GM12878 (cell line): Measurements from ENCODE around the gene ZBED1. TPM values are rescaled to one million over a fixed set of nuclear protein-coding genes. Genes with fewer than 3 reads are reported as not detected.
"Not testable (repeated sequence)": the region's sequence is repeated elsewhere in the genome, so short reads cannot be mapped to it uniquely, and the experiment has no call there.

Source experiments
- ATAC-seq: fragments of 200-7000 bp; cut with Tn5 transposase; 3 replicates; pipeline ENCODE4 v1.9.1; 2020; ENCODE audit warnings: mild to moderate bottlenecking, moderate library complexity
- BruUV-seq: library from RNA; stranded (reverse); fragments of 400-500 nt; replicated peaks from 2 replicates; lab custom pipeline; 2021; lab: Mats Ljungman, UMichigan
- CTCF ChIA-PET: fragments of 300-600 bp; sonication (Branson Sonifier 250); formaldehyde crosslinking; extraction: SDS; loops from one replicate; lab custom pipeline; 2021; ENCODE audit warnings: inconsistent platforms; lab: Yijun Ruan, JAX
- POLR2A ChIA-PET: fragments of 350-600 bp; formaldehyde crosslinking; extraction: SDS; loops from one replicate; lab custom pipeline; 2021; ENCODE audit warnings: inconsistent platforms; lab: Charles Lee
- RAD21 ChIA-PET: fragments of 300-600 bp; sonication (Branson Sonifier 250); formaldehyde crosslinking; loops from one replicate; lab custom pipeline; 2023; ENCODE audit warnings: antibody characterized with exemption; ENCODE audit not compliant: unreplicated experiment; lab: Charles Lee
- SMC1A ChIA-PET: fragments of 300-600 bp; sonication (Branson Sonifier 250); formaldehyde crosslinking; loops from one replicate; lab custom pipeline; 2023; ENCODE audit not compliant: unreplicated experiment, uncharacterized antibody; lab: Charles Lee
- DNase-seq: peaks from one replicate; pipeline ENCODE4 v3.0.0-alpha.2; 2011; ENCODE audit warnings: low read depth, low spot score
- FAIRE-seq: peaks from 3 replicates; lab custom pipeline; 2011; peaks lifted over from hg19 to GRCh38; lab: Jason Lieb, UNC
- H2AFZ ChIP-seq: 2 replicates; pipeline ENCODE4 v1.6.0; 2011; ENCODE audit warnings: low read depth, low read length, control low read depth; ENCODE audit not compliant: control insufficient read depth
- H3K27ac ChIP-seq: 2 replicates; pipeline ENCODE4 v1.5.1; 2011; ENCODE audit warnings: control low read depth; ENCODE audit not compliant: control insufficient read depth, insufficient read depth
- H3K27me3 ChIP-seq, 2 experiments: replicated peaks in 1 of 2; 2 replicates each; pipeline versions ENCODE4 v1.6.0 to v1.6.1; 2011; ENCODE audit warnings: low read length in 1 of 2; ENCODE audit not compliant: control insufficient read depth in 2 of 2, insufficient read depth in 2 of 2
- H3K36me3 ChIP-seq, 2 experiments: 2 replicates each; pipeline ENCODE4 v1.5.1; 2011; ENCODE audit warnings: low read length in 1 of 2; ENCODE audit not compliant: control insufficient read depth in 2 of 2, insufficient read depth in 2 of 2
- H3K4me1 ChIP-seq: 2 replicates; pipeline ENCODE4 v1.6.1; 2011; ENCODE audit warnings: mild to moderate bottlenecking, low read length, moderate library complexity, mixed read lengths; ENCODE audit not compliant: control insufficient read depth, insufficient read depth
- H3K4me2 ChIP-seq: 2 replicates; pipeline ENCODE4 v1.6.0; 2011; ENCODE audit warnings: control low read depth; ENCODE audit not compliant: control insufficient read depth, insufficient read depth
- H3K4me3 ChIP-seq: fragments of 200-600 bp; sonication (generic); 2 replicates; pipeline ENCODE4 v1.5.1; 2016
- H3K79me2 ChIP-seq: 2 replicates; pipeline ENCODE4 v1.6.0; 2011; ENCODE audit warnings: low read length; ENCODE audit not compliant: control insufficient read depth, insufficient read depth
- H3K9ac ChIP-seq: 2 replicates; pipeline ENCODE4 v1.8.0; 2011; ENCODE audit warnings: low read length, control low read depth, mixed read lengths; ENCODE audit not compliant: control insufficient read depth, insufficient read depth
- H3K9me3 ChIP-seq: replicated peaks from 3 replicates; pipeline ENCODE4 v1.5.1; 2011; ENCODE audit warnings: mild to moderate bottlenecking, low read length; ENCODE audit not compliant: control insufficient read depth, insufficient read depth
- H4K20me1 ChIP-seq: 2 replicates; pipeline ENCODE4 v1.6.0; 2011; ENCODE audit not compliant: control insufficient read depth, insufficient read depth
- ATF7 ChIP-seq: fragments of 450-650 bp; IDR thresholded peaks from 2 replicates; pipeline ENCODE4 v1.6.1; 2016; ENCODE audit warnings: low read depth, mild to moderate bottlenecking
- BHLHE40 ChIP-seq, 2 experiments: fragments of 450-650 bp in 1 of 2; IDR thresholded peaks; 2 replicates each; pipeline ENCODE4 v1.6.1; 2011 to 2017; ENCODE audit warnings: low read depth in 2 of 2, borderline replicate concordance in 1 of 2, improper control_type of control experiment in 1 of 2, low read length in 1 of 2, mild to moderate bottlenecking in 1 of 2
- CBX5 ChIP-seq: sonication (generic); IDR thresholded peaks from 2 replicates; pipeline ENCODE4 v1.6.1; 2016; ENCODE audit warnings: low read depth, moderate library complexity, mild to moderate bottlenecking, inconsistent platforms
- CHD2 ChIP-seq: IDR thresholded peaks from 2 replicates; pipeline ENCODE4 v1.6.1; 2011; ENCODE audit warnings: low read depth, low read length, improper control_type of control experiment, borderline replicate concordance
- MEF2B ChIP-seq: fragments of 450-650 bp; IDR thresholded peaks from 2 replicates; pipeline ENCODE4 v1.6.1; 2018; ENCODE audit warnings: mild to moderate bottlenecking, moderate library complexity; ENCODE audit not compliant: partially characterized antibody, poor library complexity, severe bottlenecking
- NR2C1 ChIP-seq: fragments of 450-650 bp; IDR thresholded peaks from 2 replicates; pipeline ENCODE4 v1.6.1; 2017; ENCODE audit warnings: antibody characterized with exemption, mild to moderate bottlenecking, moderate library complexity
- PML ChIP-seq: IDR thresholded peaks from 2 replicates; pipeline ENCODE4 v1.6.1; 2012; ENCODE audit warnings: low read length, inconsistent platforms
- SUPT20H ChIP-seq: IDR thresholded peaks from 2 replicates; pipeline ENCODE4 v1.6.1; 2011; ENCODE audit warnings: low read depth, mild to moderate bottlenecking, low read length, moderate library complexity, borderline replicate concordance; ENCODE audit not compliant: control insufficient read depth
- TARDBP ChIP-seq: IDR thresholded peaks from 2 replicates; pipeline ENCODE4 v1.6.1; 2016; ENCODE audit warnings: borderline replicate concordance
- TCF3 ChIP-seq: IDR thresholded peaks from 2 replicates; pipeline ENCODE4 v1.6.1; 2012; ENCODE audit warnings: low read depth, mild to moderate bottlenecking, low read length, borderline replicate concordance; ENCODE audit not compliant: insufficient read depth
- ZNF622 ChIP-seq: fragments of 450-650 bp; IDR thresholded peaks from 2 replicates; pipeline ENCODE4 v1.6.1; 2017; ENCODE audit warnings: mild to moderate bottlenecking, inconsistent platforms
- WGBS: methylation state at CpG from one replicate; pipeline ENCODE4 v1.1.6; 2016; ENCODE audit warnings: low lambda C conversion rate; ENCODE audit not compliant: insufficient replicate concordance, insufficient coverage; ENCODE audit errors: missing lambda C conversion rate; 5-methylcytosine and 5-hydroxymethylcytosine counted together
- in situ Hi-C: fragments of 300-500 bp; cut with MboI; formaldehyde crosslinking; loops from 9 replicates; pipeline ENCODE4 v1.14.3; 2018; ENCODE audit warnings: mixed read lengths
- intact Hi-C: fragments of 100-400 bp; cut with micrococcal nuclease; formaldehyde crosslinking; loops from one replicate; pipeline ENCODE4 v1.14.2; 2022; ENCODE audit not compliant: unreplicated experiment
- polyA plus RNA-seq, 11 experiments: library from polyadenylated mRNA; depleted of rRNA in 4 of 11; unstranded in 6 of 11; stranded (reverse) in 5 of 11; fragments of >200 nt; fragmentation: Nextera tagmentation in 4 of 11; fragmentation: Illumina TruSeq in 1 of 11; extraction: Ambion mirVana in 4 of 11; extraction: Trizol in 1 of 11; gene quantifications; 1 replicate in 1 of 11; 2 replicates in 10 of 11; pipeline versions ENCODE4 v1.2.1 to v1.2.3, GENCODE V29; 2011 to 2016; ENCODE audit warnings: inconsistent platforms in 2 of 11, missing spikeins in 2 of 11, low read depth in 1 of 11
- total RNA-seq, 4 experiments: library from RNA; depleted of rRNA in 3 of 4; stranded (reverse); fragments of >200 nt in 3 of 4; fragmentation: Illumina TruSeq in 1 of 4; extraction: Trizol in 1 of 4; gene quantifications; 2 replicates each; pipeline versions ENCODE4 v1.2.1 to v1.2.3, GENCODE V29; 2013 to 2021
- TF ChIP-seq, protein P1 (sequence below): fragments of 450-650 bp; IDR thresholded peaks from 2 replicates; pipeline ENCODE4 v1.6.1; 2017; ENCODE audit warnings: borderline replicate concordance
- TF ChIP-seq, protein P2 (sequence below): fragments of 450-650 bp; IDR thresholded peaks from 2 replicates; pipeline ENCODE4 v1.6.1; 2017; ENCODE audit warnings: antibody characterized with exemption, mild to moderate bottlenecking, moderate library complexity

Gene ZBED1
- total and polyA plus RNA-seq, 10 of the 15 experiments (the other 5 are each of a cell fraction or from before 2014, with no cell fraction given), result 1.9 to 75.5 (median 40.5) TPM

DNA sequence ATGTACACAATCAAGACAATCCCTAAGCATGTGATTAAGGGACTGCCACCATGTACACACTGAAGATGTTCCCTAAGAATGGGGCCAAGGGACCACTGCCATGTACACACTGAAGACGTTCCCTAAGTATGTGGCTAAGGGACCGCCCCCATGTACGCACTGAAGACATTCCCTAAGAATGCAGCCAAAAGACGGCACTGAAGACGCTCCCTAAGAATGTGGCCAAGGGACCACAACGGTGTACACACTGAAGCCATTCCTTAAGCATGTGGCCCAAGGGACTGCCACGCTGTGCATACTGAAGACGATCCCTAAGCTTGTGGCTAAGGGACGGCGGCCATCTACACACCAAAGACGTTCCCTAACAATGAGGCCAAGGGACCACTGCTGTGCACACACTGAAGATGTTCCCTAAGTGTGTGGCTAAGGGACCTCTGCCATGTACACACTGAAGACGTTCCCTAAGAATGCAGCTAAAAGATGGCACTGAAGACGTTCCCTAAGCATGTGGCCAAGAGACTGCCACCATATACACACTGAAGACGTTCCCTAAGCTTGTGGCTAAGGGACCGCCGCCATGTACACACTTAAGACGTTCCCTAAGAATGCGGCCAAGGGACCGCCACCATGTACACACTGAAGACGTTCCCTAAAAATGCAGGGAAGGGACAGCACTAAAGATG lies 26.4 kb downstream of the ZBED1 start:
- no peak overlapping the region for H2AFZ ChIP-seq
- H3K27me3 ChIP-seq, result no peaks in the 10 kb centered on the region
- H3K79me2 ChIP-seq, result no peaks in the 10 kb centered on the region; the same call in none of the 2 replicates
- in situ Hi-C loops (no loop called here), intact Hi-C loops (no loop called here)
- H4K20me1 ChIP-seq, result no peaks in the 10 kb centered on the region
- H3K27ac ChIP-seq, result no peak overlapping the region
- no peaks in the 10 kb centered on the region for H3K4me1 ChIP-seq
- CTCF ChIA-PET, result no interaction called here
- no TSS peak for BruUV-seq
- no peaks in the 10 kb centered on the region; a peak in 1 of 4 replicates for H3K36me3 ChIP-seq
- 89% methylated on average over 20 of the region's 20 CpGs for WGBS
- SMC1A ChIA-PET, result no interaction called here
- H3K9ac ChIP-seq, result no peak overlapping the region
- POLR2A ChIA-PET, result no interaction called here
- no peak overlapping the region for H3K4me2 ChIP-seq
- DNase-seq (no peak), ATAC-seq (no peak), FAIRE-seq (no peak)
- RAD21 ChIA-PET, result no interaction called here
- TF ChIP-seq NR2C1, result no peak
- TF ChIP-seq TARDBP, result no peak
- TF ChIP-seq CBX5, result no peak
- TF ChIP-seq ATF7, result no peak
- TF ChIP-seq, protein P1, sequence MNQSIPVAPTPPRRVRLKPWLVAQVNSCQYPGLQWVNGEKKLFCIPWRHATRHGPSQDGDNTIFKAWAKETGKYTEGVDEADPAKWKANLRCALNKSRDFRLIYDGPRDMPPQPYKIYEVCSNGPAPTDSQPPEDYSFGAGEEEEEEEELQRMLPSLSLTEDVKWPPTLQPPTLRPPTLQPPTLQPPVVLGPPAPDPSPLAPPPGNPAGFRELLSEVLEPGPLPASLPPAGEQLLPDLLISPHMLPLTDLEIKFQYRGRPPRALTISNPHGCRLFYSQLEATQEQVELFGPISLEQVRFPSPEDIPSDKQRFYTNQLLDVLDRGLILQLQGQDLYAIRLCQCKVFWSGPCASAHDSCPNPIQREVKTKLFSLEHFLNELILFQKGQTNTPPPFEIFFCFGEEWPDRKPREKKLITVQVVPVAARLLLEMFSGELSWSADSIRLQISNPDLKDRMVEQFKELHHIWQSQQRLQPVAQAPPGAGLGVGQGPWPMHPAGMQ, result no peak
- no peak for TF ChIP-seq BHLHE40 (IDR thresholded peaks at IDR 0.05; ENCODE audit: borderline replicate concordance in 1 of 2, low read depth in 2 of 2, low read length in 1 of 2)
- TF ChIP-seq, protein P2, sequence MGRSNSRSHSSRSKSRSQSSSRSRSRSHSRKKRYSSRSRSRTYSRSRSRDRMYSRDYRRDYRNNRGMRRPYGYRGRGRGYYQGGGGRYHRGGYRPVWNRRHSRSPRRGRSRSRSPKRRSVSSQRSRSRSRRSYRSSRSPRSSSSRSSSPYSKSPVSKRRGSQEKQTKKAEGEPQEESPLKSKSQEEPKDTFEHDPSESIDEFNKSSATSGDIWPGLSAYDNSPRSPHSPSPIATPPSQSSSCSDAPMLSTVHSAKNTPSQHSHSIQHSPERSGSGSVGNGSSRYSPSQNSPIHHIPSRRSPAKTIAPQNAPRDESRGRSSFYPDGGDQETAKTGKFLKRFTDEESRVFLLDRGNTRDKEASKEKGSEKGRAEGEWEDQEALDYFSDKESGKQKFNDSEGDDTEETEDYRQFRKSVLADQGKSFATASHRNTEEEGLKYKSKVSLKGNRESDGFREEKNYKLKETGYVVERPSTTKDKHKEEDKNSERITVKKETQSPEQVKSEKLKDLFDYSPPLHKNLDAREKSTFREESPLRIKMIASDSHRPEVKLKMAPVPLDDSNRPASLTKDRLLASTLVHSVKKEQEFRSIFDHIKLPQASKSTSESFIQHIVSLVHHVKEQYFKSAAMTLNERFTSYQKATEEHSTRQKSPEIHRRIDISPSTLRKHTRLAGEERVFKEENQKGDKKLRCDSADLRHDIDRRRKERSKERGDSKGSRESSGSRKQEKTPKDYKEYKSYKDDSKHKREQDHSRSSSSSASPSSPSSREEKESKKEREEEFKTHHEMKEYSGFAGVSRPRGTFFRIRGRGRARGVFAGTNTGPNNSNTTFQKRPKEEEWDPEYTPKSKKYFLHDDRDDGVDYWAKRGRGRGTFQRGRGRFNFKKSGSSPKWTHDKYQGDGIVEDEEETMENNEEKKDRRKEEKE, result no peak
- no peak for TF ChIP-seq TCF3
- no peak for TF ChIP-seq SUPT20H
- no peak for TF ChIP-seq CHD2
- no peak for TF ChIP-seq MEF2B
- TF ChIP-seq ZNF622, result no peak
- no peak for TF ChIP-seq PML
- no peaks in the 10 kb centered on the region; the same call in 2 of the 3 replicates for H3K9me3 ChIP-seq
- no peak overlapping the region for H3K4me3 ChIP-seq

DNA sequence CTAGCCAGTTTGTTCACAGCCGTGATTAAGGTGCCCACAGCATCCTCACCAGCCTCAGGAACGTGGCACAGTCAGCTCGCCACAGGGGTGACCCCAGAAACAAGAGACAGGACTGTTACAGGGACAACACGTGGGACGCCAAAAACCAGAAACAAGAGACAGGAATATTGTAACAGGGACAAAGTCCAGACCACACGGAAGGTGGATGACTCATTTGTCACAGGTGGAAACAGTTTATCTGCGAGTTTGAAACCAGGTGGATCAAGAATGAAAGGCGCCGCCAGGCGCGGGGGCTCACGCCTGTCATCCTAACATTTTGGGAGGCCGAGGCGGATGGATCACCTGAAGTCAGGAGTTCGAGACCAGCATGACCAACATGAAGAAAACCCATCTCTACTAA lies 27.7 kb downstream of the ZBED1 start:
- H3K9ac ChIP-seq, ATAC-seq, intact Hi-C loops, H3K4me1 ChIP-seq, in situ Hi-C loops, H3K27ac ChIP-seq, H4K20me1 ChIP-seq, H3K4me2 ChIP-seq, BruUV-seq, H3K4me3 ChIP-seq, H3K36me3 ChIP-seq, H3K79me2 ChIP-seq, CTCF ChIA-PET, H3K9me3 ChIP-seq, RAD21 ChIA-PET, DNase-seq, H3K27me3 ChIP-seq, SMC1A ChIA-PET, H2AFZ ChIP-seq, POLR2A ChIA-PET, FAIRE-seq: not testable (repeated sequence)
- 74% methylated on average over 13 of the region's 15 CpGs for WGBS
